GOT3 (cell line): ENCODE results near the gene POFUT1.
"Not testable (repeated sequence)": the region's sequence is repeated elsewhere in the genome, so short reads cannot be mapped to it uniquely, and the experiment has no call there.

Experiments
- DNase-seq: peaks from one replicate; lab custom pipeline; 2025; ENCODE audit warnings: mixed read lengths; lab: John Stamatoyannopoulos, UW

Gene POFUT1

DNA sequence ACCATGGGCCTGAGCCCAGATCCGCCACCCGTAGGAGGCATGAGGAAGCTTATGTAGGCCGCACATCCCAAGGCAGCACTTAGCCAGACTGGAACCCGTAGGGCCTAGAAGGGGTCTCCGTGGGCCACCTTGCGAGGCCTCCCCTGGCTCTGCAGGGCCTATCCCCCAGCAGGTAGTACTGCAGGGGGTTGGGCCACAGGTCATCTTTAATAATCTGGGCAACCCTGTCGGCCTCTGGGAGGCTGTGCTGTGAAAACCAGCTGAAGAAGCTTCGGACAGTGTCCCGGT, 18.6 kb upstream of the POFUT1 start:
- DNase-seq, result no peak

DNA sequence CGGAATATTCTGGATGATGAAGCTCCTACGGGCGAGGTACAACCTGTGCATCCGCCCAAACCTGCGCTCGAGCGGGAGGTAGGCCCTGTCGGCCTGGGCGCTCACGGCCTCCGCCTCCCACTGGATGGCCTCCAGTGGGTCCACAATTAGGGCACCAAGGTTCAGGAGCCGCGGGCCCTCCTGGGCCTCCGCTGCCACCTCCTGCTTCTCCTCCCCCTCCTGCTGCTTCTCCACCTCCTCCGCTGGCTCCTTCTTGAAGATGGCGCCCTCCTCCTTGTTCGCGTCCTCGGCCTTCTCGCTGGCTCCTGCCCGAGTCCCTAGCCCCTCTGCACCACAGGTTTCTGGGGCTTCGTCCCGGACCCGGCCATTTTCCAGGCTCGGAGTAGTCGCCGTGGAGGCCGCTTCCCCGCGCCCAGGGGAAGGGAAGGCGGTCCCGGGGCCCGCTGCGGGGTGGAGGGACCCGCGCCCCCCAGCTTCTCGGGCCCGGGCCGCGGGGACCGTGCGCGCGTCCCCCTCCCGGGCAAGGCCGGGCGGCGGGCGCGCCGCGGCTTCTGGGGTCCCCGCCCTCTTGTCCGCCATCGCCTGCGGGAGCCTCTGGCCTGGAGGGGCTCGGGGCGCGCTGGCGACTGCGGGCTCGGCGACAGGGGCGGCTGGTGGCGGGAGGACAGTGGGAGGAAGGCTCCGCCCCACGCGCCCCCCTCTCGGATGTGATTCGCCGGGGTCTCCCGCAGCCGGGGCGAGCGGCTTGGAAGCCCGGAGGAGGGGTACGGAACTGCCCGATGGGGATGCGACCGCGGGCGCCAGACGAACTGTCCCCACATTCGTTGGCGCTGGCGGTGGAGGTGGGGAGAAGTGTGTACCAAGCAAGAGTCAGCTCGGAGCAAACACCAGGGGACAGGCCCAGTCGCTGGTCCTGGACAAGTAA, 17.7 kb upstream of the POFUT1 start:
- no peak for DNase-seq

DNA sequence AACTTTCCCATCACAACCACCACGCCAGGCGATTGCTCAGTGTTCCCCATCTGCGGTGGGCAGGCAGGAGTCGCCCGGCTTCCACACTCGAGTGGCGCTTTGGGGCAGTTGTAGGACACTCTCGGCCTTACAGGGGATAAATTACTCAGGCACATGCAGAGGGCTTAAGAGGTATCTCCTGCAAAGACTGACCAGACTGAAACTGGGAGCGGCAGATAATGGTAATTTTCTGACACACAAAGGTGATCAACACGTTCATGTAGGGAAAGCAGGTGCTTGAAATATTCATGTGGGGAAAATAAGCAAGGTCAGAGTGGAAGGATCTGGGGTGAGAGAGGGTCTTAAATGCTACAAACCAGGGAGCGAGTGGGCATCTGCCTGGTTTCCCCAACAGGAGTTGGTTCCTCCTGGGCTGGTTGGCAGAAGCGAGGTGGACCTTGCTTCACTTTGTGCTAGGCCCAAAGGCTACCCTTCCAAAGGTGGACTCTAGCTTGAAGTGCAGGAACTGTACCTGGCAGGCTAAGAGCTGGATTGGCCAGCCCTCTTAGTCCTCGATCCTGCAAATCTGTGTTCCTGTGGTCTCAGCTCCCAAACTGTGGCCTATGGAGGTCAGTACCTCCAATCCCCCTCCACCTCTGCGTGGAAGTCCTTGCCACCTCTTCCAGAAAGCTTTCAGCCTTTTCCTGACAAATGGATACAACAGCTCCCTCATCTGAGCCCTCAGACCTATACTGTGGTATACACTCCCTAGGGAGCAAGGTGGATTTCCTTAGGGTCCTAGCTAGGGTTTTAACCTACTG, 16.9 kb upstream of the POFUT1 start:
- no peak for DNase-seq

DNA sequence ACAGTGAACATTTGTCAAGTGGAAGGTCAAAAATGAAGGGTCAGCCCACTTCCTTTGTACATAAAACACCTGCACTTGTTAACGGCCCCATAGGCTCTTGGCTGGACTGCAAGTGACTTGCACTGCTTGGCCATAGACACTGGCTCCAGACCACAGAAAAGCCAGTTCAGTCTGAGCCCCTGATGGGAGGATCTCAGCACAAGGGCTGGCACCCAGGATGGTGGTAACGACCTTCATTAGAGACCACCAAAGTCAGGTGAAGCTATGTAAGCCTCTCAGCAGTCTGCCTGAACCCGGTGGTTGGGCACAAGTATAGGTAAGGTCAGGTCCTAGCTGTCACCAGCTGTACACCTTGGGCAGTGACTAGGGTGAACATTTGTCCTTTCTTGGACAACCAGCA, 16.3 kb upstream of the POFUT1 start:
- no peak for DNase-seq

DNA sequence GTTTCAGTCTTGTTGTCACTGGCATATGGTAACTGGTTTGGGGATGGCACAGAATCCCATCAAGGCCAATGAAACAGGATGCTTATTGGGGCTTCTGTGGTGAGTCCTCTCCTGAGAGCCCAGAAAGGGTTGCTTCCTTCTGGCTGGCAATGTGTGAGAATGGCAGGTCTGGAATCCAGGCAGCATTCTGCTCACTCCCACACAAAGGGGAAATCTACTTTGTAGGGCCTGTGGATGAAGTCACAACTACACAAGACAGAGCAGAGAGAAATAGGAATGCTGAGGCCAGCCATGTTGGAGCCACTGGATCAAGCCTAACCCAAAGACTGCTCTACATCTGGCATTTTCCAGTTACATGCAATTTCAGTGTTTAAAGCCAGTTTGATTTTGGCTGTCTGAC, 15.8 kb upstream of the POFUT1 start:
- no peak for DNase-seq

DNA sequence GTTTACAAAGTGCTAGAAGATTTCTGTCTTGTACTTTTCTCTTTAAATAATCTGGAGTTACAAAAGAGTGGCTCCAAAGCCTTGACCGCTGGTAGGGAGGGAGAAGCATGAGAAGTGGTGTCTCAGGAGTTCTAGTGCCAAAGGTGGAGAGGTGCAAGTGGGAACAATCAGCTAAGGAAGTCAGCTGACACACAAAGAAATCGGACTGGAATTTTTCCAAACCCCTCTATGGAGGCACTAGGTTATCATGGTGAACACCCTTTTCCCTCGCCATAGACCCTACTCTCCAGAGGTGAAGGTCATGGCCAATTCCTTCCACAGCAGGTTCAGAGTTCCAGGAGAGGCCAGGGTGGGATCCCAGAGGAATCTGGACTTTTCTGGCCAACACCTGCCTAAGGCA, 15.0 kb upstream of the POFUT1 start:
- no peak for DNase-seq

DNA sequence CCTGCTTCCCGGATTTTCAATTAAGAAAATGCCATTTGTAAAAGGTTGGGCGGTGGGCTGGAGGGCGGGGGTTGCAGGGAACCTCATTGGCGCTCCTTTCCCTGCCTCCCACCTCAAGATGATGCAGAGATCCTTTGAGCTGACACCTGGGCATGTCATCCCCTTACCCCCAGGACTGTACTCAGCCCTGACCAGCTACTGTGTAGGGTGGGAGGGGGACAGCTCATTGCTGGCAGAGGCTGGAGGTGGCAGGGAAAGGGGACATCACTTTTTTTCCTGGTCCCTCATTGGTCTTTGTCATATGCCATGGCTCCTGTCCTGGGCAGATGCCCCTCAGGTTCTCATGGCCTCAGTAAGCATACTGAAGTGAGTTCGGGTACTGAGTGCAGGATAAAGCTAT, 14.3 kb upstream of the POFUT1 start:
- DNase-seq, result not testable (repeated sequence)

DNA sequence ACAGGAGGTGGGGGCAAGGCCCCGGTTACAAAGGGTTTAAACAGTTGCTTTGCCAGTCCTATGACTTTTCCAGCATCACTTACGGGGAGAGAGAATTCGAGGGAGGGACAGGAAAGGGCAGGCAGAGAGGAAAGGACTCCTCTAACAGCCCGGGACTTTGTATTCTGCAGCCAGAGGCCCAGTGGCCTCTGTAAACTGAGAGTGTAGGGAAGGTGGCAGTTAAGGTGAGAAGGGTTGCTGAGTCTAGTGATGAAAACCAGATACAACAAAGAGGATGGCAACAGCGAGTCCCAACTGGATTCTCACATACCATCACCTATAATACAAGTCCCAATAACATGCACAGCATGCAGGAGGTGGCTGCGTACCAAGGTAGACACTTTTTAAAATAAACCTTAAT, 13.7 kb upstream of the POFUT1 start:
- no peak for DNase-seq

DNA sequence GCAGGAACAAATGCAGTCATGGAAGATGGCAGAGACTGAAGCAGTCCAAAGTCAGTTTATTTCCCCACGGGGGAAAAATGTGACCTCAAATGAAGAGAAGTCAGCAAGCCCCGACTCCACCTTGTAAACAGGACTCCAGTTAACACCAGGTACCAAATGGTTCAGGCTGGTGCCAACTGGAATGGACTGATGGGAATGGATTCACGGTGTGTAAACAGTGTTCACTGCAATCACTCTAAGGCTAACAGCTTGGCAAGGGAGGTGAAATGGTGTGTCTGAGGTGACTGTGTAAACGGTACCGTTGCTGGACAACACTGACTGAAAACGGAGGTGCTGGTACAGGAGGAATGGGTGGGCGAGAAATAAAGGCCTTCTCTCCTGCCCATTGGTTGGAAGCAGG, 12.1 kb upstream of the POFUT1 start:
- DNase-seq, result no peak

DNA sequence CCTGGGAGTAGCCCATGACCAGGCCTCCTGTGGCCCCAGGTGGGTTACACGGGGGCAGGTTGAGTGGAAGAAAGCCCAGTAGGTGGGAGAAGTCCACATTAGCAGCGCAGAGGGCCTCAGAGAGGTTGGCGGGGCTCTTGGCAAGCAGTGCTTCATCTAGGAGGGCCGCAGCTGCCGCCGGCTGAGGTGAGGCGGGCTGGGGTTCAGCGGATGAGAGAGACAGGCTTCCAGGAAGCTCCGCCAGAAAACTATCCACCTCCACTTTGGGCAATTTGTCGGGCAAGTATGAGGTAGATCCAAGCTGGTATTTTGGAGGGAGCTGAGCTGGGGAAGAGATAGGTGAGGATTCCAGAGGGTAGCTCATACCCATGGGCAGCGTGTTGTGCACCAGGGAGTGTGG, 11.1 kb upstream of the POFUT1 start:
- not testable (repeated sequence) for DNase-seq

DNA sequence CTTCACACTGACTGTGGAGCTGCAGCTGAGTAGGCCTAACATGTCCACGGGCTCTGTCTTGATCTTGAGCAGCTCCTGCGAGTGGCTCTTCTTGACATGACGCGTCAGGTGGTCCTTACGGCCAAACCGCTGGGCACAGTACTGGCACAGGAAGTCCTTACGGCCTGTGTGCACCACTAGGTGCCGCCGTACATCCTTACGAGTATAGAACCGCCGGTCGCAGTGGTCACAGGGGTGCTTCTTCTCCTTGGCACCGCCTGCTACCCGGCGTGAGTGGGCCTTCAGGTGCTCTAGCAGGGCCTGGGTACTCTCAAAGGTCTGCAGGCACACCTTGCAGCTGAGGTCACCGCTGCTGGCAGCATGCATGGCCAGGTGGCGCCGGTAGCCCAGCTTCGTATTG, 10.5 kb upstream of the POFUT1 start:
- not testable (repeated sequence) for DNase-seq

DNA sequence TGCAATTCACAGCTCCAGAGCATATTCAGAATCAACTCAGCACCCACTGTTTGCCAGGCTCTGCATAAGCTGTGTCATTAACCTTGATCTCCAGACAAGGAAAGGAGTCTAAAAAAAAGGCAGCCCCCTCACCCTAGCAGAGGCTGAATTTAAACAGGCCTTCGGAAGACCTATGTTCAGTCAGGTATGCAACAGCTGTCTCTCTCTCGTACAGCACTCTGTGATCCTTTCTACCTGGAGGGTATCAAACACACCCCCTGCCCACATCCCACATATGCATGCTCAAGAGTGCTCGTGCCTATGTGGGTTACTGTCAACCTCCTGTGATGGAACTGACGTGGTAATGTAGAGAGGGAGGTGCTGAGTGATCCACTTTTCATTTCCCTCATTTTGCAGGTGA, 8.7 kb upstream of the POFUT1 start:
- no peak for DNase-seq

DNA sequence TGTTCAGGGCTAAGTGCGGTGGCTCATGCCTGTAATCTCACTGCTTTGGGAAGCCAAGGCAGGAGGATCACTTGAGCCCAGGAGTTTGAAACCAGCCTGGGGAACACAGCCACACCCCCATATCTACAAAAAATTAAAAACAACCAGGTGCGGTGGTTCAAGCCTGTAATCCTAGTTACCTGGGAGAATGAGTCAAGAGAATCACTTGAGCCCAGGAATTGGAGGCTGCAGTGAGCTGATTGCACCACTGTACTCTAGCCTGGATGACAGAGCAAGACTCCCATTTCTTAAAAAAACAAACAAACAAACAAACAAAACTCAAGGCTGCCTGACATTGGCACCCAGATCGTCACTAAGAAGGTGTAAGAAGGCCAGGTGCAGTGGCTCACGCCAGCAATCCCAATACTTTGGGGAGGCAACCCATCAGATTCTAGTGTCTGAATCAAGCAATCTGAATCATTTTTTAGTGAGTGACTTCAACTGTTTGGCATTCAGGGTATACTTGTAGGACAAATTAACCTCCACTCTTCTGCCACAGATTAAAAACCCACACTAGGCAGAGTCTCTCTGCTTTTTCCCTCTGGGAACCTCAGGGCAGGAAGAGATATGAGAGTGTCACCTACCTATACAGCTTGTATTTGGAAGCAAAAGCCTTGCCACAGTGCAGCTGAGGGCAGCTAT, 6.2 kb upstream of the POFUT1 start:
- DNase-seq, result no peak

DNA sequence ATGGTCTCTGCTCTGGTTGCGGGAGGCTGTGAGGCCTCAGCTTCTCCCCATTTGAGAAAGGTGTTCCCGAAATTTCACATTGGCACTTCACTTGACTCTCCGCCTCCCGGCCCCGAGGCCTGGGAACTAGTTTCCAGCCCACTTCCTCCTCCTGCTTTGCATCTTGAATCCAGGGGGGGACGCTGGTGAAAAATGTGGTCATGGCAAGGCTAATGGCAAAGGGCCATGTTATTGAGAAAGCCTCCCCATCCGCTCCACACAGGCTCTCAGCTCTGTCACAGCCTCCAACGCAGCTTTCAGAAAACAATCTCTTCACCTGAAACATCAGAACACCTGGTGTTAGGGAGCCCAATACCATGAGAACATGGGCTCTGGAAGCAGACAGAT, 5.7 kb upstream of the POFUT1 start:
- DNase-seq, result no peak

DNA sequence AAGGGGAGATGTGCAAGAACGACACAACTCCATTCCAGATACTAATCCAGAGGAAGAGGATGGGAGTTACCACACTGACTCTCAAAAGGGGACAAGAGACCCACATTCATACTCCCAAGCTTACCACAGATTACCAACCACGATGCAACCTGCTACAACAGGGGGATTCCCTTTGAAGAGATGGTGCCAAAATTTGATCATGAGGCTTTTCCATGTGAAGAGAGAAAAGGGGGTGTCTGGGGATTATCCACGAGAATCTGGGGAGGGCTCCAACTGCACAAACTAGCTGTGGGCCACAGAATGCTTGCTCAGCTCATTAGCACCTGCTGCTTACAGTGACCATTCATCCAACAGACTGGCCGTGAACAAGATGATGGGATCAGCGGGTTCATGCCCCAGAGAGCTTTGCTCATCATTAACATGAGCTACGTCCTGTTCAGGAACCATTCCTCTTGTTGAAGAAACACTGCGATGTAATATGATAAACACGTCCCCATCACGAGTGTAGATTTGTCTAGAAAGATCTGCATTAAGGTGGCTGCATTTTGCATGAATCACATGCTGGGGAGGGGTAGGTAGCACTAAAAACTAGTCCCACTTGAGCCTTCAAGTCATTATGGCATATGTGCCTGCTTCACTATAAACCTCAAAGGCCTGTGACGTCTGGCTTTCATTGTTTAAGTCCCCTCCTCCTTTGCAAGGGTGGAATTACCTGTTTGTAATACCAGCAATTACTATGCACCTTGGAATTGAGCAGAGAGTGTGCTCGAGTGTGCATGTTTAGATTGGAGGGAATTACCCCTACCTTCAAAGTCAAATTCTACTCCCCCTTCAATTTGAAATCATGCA, 4.1 kb upstream of the POFUT1 start:
- no peak for DNase-seq

DNA sequence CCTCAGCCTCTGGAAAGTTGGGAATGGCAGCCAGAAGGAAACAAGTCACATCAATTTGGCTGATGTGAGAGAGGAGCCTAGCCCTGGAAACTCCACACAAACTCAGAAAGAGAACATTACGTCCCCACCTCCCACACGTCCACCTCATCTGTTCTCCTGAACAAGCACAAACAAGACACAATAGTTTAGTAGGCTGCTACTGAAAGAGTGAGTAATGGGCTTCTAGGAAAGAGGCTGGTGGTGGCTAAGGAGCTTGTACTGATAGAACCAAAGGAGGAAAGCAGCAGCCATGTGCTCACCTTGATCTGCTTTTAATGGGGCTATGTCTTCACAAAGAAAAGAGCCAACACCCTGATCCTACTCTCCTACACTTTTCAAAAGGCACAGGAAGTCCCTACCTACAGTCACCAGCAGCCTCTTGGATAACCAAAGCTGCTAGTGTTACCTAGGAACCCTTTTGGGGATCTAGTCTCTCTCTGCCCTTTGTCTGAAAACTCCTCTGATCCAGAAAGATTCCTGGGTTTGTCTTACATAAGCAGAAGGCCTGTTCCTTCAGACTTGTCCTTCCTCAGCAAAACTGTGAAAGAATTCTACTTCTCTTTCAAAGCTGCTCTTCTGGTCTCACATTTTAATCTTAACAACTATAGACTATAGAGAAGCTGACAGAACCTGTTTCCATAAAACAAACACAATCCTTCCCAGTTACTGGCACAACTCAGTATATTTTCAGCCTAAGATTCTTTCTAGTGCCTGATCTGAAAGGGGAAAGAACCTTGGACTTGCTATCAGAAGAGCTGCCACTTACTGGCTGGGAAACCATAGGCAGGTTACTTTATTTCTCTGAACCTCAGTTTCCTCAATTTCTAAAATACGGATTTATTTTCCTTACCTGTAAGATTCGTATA, 3.2 kb upstream of the POFUT1 start:
- no peak for DNase-seq

DNA sequence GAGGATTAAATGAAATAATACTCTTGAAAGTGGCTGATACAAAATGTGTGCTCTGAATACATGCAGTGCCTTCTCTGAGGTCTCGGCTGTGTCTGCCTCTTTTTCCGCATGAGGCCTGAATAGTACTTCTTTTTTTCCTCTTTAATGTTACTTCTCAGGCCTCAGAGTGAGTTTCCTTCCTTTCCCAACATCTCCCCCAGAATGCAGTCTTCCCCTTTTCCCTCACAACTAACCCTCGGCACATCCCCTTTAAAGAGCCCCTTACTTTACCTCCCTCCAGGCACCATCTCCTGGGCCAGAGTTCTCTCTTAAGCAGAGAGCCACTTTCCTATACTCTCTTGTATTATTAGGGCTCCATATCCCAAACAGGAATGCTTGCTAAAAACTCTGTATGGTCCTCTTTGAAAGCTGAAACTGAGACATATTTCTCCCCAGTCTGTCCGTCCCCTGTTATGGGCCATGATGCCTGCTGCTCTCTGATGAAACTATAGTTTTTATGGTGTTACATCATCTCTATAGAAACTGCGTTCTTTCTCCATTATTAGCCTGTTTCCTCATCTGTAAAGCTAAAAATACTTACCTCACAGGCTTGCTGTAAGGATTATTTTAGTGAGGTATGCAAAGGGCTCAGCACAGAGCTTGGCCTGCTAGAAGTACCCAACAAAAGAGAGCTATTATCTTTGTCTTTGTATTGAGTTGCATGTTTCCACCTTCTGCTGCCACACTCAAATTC, 2.4 kb upstream of the POFUT1 start:
- no peak for DNase-seq

DNA sequence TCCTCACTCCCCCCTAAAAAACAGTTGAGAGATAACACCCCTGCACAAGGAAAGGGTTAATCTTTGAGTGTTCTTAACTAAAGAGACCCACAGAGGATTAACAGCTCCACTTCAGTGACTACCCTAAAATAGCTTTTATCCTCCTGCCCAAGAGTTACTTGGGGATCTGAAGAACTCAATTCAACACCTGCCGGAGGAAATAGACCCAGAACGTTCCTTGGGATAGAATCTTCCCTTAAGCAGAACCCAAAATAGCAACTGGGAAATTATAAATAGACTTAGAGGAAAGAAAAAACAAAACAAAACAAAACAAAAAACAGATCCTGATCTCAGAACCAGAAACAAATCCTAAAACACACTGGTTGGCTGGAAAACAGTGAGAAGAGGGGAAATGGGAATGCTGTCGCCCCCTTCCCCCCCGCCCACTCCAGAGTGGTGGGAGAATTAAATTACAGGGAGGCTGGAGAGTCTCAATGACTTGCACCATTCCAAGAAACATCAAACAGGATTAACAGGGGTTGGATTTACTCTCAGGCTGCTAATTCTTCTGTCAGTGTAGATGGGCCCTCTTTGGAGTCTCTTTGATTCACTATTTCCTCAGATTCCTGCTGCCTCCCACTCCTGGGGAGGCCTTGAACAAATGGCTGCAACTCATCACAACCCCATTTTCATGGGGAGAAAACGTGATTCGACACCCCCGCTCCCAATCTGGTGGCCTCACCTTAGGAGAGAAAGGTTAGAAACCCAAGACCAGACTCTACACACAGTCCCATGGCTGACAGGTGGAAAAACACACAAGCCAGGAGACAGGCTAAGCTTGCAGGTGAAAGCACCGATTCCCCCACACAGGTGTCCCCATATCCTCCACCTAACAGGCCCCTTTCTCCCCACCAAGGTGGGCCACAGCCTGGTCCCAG, 1.6 kb upstream of the POFUT1 start:
- DNase-seq, result no peak
